Right lung (tissue), 5 donors: ENCODE measurements around the gene FDXR. TPM values are rescaled to one million over a fixed set of nuclear protein-coding genes. Genes with fewer than 3 reads are reported as not detected.

Experiments used
- DNase-seq, 2 donors: peaks; one replicate each; pipeline ENCODE4 v3.0.0-alpha.2; 2013
- polyA plus RNA-seq, 5 donors: library from polyadenylated mRNA; unstranded; fragments of 120-200 nt; gene quantifications; one replicate each; pipeline versions ENCODE4 v1.2.1 to v1.2.3, GENCODE V29; 2013; ENCODE audit warnings: inconsistent platforms in 1 of 5, low replicate concordance in 1 of 5; ENCODE audit not compliant: insufficient read length in 5 of 5, insufficient read depth in 1 of 5

The FDXR gene
- polyA plus RNA-seq, 5 donors, result 4.6 to 8.3 (median 7.5) TPM

DNA sequence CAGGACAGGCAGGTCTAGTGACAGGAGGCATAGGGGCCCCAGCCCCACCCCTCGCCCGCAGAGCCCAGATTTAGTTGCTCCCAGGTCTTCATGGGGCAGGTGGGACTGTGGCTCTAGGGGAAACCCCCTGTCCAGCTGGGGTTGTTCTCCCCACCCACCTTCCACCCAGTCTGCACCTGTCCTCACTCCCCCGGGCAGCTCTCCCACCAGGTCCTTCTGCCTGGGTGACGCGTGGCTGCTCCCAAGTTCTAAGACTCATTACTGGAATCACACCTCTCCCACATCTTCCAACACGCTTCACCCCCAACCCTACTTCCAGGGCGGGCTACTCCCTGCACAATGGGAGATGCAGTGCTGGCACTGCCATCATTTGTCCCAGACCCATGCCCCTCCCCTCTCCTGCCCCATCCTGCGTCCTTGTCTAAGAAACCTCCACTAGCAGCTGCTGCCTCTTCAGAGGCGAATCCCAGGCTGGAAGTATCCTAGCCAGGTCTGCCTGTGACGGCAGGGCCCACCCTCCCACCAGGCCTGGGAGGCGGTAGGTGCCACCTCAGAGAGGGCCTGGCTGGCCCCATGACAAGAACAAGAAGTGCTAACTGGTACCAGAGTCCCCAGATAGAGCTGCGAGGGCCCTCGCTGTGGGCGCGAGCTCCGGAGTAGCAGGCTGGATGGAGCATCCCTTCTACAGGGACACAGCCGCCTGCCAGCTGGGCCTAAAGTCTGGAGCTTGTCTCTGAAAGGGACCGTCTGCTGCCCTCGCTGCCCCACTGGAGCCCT, 35.9 kb downstream of the FDXR start:
- no peak for DNase-seq

DNA sequence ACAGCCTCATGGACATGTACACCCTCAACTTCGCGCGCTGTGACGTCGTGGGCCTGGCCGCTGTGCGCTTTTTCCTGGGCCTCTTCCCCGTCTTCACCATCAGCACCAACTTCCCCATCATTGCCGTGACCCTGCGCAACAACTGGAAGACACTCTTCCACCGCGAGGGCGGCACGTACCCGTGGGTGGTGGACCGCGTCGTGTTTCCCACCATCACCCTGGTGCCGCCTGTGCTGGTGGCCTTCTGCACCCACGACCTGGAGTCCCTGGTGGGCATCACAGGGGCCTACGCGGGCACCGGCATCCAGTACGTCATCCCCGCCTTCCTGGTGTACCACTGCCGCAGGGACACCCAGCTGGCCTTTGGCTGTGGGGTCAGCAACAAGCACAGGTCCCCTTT, 36.6 kb downstream of the FDXR start:
- DNase-seq, result no peak

DNA sequence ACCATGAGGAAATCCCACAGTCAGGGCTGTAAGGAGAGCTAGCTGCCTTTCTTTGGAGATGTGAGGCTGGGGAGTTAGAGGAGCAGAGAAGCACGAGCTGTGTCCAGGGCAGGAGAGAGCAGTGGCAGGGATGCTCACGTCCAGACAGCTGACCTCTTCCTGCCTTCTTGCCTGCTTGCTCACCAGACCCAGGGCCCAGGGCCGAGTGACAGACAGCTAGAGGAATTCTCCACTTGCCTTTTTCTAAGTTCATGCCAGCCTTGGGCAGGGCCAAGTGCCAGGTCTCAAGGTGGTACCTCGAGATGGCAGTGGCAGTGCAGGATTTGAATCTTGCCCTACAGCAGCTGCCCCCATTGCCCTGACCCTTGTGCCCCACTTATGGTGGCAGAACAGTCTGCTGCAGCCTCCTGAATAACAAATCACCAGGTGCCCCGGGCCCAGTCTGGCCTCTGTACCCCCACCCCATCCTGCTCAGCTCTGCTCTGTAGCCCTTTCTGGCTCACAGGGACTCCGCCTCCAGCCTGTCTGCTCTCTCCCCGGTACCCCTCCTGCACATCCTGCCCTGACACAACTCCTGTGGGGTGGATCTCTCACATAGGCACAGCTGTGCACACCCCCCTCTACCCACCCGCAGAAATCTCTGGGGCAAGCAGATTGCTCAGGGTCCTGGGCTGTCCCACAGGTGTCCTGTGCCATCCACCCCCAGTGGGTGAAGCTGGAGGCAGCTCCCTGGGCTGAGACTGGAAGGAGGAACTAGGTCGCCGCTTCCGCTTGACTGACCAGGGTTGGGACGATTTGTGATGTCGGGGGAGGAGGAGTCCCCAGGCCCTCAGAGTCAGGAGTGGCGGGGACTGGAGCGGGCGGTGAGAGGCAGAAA, 39.1 kb downstream of the FDXR start:
- no peak for DNase-seq

DNA sequence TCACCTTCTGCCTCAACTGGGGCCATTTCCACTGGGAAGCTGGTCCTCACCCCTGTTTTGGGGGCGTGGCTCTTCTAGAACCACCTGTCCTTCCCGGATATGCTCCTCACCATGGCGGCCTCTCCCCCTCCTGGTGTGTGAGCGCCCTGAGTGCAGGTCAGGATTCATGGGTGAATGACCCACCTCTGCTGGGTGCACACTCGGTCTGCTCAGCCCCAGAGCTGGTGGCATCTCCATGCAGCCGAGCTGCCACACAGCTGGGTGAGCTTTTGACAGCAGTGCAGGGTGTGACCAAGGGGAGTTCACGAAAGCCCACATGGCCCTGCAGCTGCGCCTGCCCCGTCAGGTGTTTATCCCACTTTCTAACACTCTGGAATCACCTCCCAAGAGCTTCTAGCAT, 40.4 kb downstream of the FDXR start:
- no peak for DNase-seq

DNA sequence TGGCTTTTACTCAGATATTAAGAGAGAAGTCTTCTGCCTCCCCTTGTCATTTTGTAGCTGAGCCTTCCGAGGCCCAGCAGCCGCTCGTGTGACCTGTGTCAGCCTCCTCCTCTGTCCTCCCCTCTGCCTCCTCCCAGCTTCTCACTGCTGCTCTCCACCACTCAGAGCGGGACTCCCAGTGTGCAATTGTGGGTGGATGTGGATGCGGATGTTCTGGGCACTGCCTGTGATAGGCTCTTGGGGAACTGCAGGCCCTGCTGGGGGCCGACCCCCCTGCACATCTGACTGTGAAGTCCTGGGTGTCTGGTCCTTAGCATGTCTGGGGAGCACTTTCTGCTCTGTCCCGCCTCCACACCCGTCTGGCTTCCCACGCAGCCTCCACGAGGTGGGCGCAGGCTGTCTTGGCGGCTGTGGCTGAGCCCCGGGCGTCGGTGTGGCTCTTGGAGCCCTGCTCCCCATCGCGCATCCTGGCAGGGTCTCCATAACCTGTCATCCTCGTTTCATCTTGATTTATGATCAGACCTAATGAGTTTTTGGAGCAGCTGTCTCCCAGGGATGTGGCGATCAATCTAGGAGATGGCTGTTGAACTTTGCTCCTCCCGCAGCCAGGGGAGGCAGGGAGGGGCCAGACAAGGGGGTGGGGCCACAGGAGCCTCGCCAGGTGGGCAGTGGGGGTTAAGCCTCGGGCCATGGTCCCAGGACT, 41.2 kb downstream of the FDXR start:
- no peak for DNase-seq

DNA sequence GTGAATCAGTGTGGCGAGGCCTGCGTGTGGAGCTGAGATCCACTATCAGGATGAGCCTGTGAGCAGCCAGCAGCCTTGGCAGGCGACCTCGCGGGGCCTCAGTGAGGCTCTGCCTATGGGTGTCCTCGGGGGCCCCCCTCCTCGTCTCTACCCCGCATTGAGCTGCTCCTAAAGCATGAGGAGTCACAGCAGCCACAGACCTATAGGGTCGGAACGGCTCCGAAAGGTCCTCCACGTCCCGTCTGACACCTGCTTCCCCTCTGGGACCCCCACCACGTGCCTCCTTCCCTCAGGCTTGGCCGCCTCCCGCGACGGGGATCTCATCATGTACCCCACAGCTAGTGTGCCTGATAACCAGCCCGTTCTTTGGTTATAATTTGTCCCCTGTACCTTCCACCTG, 41.9 kb downstream of the FDXR start:
- no peak for DNase-seq

DNA sequence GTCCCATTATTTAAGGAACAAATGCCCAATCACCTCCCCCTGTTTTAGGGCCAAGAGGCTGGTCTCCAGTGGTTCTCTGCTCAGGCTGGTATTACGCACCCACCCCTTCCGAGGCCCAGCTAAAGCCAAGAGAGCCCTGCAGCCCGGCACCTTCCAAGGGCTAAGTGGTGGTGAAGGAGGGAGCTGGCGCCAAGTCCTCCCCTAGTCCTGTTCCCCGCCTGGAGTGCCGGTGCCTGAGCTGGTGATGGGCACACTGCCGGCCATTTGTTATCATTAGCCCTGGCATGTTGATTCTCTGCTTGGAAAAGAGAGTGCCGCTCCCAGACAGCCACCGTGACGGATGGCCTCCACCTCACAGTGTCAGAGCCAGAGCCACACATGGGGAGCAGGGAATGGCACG, 45.0 kb downstream of the FDXR start:
- DNase-seq, result no peak

DNA sequence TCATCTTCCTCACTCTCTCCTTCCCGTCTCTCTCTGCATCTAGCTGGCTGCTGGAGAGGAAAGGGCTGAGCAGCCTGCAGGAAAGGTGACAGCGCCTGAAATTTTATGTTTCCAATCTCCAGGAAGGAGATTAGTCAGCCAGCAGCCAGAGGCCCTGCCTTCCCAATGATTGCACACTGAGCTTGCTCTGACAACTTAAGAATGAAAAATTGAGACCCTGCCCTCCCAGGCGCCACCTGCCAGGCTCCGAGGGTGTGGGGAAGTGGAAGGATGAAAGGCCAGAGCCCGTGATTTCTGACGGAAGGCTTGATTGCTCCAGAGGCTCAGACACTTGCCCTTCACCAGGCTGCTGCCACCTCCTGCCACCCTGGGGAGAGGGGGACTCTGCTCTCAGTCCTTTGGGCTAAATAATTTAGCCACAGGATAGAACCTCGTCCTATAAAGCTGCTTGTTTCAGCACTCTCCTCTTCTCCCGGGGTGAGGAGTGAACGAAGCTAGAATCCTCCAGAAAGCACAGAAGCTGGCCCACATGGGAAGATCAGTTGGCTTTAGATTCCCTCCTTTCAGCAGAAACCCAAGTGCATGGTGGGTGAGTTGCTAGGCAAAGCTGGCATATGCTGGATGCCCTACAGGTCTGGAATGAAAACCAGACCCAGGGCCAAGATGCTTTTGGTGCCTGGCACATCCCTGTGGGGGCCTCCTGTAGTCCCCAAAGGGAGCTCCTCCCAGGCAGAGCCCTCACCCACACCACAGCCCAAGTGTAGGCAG, 46.7 kb downstream of the FDXR start:
- no peak for DNase-seq

DNA sequence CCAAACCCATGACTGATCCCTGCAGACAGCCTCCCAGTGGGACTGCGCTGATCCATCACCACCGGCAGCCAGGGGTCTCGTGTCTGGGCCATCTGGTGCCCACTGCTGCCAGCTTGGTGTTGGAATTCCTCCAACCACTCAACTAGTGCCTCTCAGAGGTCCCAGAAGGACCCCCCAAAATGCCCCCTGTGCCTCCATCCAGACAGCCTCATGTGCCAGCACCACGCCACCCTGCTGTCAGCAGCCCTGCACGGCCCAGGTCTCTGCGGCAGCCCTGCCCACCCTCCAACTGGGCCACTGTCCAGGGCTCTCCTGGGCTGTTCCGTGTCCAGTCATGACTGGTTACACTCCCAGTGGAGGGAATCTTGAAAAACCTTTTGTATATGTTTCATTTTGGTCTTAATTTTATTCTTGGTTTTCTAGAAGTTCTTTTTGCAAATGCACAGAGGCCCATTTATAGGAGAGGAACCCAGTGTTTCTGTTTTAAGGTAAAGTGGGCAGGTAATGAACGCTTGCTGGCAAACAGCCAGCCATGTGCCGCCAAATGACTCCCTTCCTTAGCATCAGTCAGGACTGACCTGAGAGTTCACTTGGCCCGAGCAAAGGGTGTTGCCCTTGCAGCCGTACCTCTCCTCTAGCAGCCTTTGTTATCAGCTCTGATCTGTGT, 47.7 kb downstream of the FDXR start:
- DNase-seq, result no peak

DNA sequence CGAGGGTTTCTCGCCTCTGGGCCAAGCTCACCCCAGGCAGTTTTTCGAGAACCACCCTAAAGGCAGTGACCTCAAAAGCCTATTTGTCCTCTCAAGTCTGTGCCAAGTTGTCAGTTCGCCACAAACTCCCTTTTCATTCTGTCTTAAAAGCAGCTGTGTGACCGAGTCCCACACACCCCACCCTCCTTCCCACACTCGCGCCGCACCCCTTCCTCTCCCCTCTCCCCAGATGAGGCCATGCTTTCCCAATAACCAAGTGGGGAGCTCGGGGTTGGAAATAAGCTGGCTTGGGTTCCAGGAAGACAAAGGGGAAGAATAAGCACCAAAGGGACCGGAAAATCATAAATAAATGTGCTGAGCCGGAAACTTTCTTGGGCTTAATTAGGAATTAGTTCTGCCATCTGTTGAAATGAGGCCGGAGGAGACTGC, 49.8 kb downstream of the FDXR start:
- peak in 1 of 2 donors; percentile 22 for DNase-seq

DNA sequence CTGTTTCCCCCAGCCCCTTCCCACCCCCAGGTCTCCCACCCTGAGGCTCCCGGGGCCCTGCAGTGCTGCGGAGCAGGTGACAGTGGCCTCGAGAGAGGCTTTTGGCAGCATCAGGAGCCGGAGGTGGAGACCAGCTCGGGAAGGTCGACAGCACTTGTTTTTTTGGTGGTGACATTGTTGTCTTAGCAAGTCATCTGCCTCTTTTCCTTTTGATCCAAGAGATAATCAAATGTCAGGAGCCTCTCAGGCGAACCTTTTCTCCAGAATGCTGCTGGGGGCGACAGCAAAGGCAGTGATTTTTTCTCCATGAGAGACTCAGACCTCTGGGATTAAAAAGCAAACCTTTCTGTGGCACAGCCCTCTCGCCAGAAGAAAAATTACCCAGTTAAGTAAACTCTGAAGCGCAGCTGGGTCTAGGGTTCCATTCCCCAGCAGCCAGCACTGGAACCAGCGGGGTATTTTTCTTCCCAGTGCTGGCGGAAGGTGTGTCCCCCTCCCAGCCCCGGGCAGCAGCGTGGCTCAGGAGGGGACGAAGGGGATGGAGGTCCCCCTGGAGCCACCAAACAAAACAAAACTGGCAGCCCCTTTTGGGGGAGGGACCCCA, 50.4 kb downstream of the FDXR start:
- no peak for DNase-seq

DNA sequence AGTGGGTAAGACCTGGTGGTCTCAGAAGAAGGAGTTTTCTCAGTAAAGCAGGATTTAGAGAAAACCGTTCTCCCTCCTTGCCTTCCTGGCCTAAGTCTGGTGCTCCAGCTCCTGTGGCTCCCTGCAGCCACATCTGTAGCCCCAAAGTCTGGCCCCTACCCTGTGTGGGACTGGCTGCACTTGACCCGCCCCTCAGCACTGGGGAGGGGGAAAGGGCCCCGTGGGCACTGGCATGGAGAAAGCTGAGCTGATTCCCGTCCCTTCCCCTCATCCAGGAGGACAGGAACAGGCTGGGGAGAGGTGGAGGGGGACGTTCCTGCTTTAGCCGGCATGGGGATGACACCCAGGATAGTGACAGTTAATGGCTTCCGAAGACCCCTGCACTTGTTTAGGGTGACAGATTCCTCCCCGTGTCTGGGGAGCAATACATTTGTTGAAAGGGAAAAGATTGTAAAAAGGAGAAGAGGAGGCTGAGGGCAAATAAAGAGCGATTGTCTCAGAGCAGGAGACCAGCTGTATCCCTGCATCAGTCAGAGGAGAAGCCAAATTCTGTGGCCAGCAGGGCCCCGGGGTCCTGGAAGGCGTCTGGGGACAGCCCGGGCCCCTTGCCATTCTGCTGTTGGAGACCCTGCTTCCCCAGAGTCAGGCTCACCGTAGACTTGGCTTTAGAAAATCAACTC, 51.0 kb downstream of the FDXR start:
- no peak for DNase-seq

DNA sequence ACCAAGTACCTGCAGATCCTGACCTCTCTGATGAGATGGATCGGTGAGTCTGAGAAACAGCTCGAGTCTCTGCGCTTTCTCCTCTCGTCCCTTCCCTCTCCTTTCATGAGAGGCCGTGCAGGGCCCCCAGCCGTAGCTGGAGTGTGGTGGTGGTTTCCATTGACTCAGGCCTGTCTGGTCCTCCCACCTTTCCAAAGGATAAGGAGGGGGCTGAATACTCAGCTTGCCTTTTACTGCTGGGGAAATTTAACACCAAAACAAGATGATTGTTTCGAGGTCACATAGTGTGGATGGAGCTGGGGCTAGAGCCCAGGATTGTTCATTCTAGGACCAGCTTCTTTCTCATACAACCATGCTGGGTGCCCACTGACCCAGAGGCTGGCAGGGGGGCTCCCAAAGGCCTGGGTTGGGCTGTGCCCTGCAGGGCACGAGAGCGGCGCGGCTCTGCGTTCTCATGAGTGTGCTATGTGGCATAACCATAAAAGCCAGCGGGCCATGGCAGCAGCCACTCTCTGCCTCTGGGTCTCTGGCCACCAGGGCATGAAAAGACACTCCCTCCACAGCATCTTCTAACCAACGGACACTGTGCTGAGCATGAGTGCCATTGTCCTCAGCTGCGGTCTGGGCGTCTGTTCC, 52.9 kb downstream of the FDXR start:
- DNase-seq, result no peak

DNA sequence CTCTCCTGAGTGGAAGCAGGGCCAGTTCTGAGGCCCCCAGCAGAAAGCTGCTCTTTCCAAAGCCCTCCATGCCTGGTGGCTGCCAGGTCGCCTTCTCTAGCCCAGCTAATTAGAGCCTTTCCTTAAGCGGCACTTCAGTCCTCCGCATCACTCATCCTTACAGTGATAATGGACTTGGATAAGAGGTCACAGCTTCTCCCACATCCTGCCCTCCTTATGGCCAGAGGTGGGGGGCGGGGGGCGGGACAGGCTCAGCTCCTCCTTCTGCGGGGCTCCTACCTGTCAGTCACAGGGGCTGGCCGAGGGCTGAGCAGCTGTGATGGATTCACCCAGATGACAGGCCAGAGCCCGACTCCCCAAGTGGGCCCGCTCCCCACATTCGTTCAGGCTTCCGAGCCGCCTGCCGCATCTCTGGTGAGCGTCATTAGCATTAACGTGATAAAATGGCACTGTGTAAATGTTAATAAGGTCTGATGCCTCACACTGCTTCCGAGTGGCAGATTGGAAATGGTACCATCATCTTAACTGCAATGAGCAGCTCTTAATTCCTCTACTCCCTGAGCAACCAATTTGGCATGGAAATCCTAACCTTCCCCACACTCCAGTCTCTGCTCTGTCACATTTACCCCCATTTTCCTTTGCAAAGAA, 54.4 kb downstream of the FDXR start:
- no peak for DNase-seq

DNA sequence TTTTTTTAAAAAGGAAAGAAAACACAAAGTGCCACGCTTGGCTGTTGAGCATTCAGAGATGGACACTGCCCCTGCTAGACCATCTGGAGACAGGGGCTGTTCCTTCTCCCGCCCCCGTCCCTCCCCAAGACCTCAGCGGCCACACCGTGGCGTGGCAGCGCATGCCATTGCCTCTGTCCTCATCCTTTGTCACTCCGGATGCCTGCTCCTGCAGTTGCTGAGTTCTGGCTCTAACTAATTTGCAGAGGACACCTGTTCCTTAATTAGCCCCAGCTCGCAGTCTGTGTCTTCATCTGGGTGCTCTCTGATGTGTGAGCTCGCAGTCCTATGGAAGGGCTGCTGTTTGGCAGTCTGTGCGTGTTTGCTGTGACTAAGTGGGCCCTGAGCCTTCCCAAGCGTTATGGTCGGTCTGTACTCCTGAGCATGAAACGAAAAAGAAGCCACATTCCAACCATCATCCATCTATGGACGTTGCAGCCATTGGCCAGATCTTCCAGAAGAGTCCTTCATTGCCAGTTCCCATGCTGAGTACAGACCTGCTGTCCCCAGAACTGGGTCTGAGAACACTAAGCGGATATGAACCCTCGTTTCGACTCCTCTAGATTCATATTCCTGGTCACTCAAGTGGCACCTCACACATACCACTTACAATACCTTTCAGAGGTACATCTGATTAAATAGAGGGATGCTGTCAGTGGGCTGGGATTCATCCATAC, 55.7 kb downstream of the FDXR start:
- no peak for DNase-seq

DNA sequence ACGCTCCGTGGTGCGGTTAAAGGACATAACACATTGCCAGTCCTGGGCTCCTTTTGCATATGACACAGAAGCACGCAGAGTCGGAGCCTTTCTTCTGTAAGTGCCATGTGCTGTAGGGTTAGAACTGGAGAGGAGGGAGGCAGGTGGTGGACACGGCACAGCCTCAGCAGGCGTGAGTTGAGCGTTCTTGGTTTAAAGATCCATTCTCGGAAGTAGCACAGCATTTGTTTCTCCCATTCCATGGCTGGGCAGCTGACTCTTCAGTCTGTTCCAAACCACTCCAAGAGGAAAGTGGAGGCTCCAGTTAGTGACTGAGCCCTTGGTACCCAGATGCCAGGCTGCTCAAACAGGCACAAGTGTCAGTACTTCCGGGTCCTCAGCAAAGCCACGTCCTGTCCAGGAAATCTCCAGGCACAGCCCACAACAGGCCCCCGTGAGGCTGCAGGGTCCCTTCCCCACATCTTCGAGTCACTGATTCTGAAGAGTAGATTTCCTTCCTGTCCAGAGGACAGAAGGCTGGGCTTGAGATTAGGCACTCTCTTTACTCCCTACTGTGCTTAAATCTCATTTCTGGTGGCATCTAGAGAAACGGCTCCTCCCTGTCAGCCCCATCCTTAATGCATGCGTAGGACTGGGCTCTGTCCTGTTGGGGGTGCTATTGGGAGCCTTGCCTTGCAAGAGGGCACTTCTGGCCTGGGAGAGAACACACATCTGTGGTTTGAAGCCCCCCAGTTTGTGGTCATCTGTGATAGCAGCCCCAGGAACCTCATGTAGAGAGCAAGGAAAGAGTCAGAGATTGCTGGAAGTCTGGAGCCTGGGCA, 57.0 kb downstream of the FDXR start:
- no peak for DNase-seq

DNA sequence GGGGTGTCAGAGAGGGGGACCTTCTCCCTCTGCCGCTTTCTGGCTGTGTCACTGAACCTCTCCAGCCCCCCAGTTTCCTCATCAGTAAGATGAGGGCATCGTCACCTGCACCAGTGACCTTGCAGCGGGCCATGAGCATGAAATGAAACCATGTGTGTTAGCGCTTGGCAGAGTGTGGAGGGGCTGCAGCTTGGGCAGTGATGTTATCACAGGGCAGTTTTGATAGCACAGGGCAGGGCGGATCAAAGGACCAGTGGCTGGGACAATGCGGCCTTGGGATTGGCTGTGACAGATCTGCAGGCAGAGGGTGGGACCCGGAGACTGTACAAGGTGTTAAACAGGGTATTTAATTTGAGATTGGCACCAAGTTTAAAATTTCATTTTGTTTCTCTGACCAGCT, 57.7 kb downstream of the FDXR start:
- DNase-seq, result no peak
